Measurements from ENCODE around the gene SYT2.
"Not testable (repeated sequence)": the region's sequence is repeated elsewhere in the genome, so short reads cannot be mapped to it uniquely, and the experiment has no call there.

Gene SYT2

DNA sequence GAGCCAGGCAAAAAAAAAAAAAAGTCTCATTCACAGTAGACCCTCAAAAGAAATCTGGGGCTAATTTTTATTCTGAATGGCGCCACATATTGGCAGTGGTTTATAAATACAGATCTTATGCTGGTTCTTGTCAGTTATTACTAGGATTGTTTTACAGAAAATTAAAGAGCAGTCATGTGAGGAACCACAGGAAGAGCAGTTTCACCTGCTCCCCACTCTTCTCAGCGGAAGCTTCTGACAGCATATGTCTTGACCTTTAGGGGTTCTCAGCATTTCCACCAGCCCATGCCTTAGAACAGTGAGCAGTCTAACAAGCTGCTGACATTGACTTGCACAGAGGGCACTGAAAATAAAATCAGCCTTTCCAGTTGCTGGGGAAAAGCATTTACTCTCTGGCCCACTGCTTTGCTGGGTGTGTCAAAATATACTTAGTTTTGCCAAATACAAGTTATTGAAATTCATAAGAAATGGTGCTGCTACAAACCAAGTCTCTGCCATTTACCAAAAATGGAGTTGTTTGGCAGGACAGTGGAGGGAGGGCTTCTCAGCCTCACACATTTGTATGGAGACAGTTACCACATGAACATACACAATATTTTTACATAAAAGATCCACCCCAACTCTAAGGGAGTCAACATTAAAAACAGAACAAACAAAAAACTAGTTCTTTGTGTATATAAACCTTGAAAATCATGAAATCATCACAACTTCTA lies 144.2 kb downstream of the SYT2 start:
- DNase-seq, result no peak

DNA sequence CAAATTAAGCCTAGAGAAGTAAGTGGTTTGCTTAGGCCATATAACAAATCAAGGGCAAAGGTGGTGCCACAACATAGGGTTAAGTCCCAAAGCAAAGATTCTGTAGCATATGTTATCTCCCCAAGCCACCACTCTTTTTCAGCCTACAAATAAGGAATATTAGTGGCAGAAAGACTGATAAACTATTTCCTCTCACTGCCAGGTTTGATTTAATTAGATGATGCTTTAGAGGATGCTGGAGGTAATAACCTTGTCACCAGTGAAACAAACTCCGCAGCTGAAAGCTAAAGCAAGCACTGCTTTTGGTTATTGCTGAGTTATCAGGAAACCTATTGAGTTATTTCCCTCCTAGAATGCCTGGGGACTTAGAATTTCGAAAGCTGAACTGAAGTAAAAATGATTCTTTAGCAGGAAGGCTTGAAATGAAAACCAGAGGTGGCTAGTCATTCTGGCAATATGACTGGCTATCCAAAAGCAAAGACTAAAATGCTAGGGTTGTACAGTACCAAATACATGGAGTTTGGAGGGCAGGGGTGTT lies 145.2 kb downstream of the SYT2 start:
- DNase-seq, result no peak

DNA sequence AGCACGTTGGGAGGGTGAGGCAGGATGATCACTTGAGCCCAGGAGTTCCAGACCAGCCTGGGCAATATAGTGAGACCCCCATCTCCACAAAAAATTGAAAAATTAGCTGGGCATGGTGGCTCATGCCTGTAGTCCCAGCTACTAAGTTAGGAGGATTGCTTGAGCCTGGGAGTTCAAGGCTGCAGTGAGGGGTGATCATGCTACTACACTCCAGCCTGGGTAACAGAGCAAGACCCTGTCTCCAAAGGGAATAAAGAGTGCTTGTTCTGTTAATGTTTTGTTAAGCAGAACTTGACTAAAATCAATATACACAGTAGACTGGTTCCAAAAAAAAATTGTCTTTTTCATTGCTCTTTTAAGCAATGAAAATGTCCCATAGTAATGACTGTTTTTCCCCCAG lies 146.4 kb downstream of the SYT2 start:
- DNase-seq, result no peak

DNA sequence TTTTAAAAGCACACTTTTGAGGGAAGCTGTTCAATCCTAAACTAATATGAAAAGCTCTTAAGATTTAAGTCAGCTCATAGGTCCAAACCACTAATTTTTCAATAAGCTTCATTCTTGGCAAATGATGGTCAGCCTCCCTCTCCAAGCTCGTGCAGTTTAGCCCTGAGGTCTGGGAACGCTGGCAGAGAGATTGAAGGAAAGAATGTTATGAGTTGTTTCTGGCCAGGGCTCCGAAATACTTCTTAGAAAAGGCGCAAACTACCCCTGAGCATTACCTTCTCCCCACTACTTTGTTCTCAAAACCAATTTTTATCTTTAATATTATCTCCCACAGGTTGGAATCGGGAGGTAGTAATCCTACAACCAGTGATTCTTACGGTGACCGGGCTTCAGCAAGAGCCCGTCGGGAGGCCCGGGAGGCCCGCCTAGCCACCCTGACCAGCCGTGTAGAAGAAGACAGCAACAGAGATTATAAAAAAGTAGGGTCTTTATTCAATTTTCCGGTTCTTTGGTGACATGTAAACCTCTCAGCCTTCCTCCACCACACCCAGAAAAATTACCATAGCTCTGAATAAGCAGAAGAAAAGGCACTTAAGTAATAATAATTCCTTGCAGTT lies 147.7 kb downstream of the SYT2 start:
- no peak for DNase-seq

GRCh38 chr1:202561726-202562443 lies 148.4 kb downstream of the SYT2 start:
- no peak for DNase-seq

DNA sequence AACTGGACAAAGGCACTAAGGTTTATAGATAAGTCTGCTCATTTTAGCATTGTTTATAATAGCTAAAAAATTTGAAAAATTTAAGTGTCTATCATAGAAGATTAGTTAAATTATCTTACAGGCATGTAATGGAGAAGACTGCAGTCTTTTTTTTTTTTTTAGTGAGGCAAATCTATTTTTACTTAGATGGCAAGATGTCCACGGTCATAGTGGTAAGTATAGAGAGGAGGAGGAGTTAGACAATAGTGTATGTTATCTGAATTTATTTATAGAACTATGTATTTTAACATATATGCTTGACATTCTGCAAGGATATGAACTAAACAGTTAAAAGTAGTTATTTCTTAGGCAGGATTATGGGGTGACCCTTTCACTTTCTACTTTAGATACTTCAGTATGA lies 149.0 kb downstream of the SYT2 start:
- DNase-seq, result no peak

- DNase-seq, result not testable (repeated sequence)
These were observed 152.6 kb downstream of the SYT2 start for GRCh38 chr1:202557662-202558061.

- not testable (repeated sequence) for DNase-seq
These were observed 154.2 kb downstream of the SYT2 start for GRCh38 chr1:202556037-202556436.

- DNase-seq, result not testable (repeated sequence)
These were observed 155.6 kb downstream of the SYT2 start for GRCh38 chr1:202554619-202555018.

DNA sequence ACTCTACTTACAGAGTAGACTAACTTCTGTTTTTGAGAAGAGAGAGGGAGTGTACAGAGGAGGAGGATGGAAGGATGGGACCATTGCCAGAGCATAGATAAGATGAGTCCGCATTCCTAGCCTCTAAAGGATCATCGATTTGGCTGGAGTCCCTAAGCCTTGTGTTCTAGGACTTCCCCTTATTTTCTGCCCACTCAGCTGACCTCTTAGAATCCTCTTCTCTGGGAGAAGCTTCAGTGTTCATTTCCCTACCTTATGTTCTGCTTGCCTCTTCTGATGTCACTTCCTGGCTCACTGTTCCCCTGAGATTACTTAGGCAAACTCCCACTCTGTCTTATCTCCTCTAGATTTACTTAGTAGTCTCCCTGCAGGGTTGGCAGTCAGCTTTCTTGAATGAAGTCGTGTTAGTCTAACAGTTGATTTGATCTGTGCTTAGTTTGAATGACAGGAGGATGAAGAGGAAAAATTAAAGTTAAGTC lies 156.7 kb downstream of the SYT2 start:
- no peak for DNase-seq

DNA sequence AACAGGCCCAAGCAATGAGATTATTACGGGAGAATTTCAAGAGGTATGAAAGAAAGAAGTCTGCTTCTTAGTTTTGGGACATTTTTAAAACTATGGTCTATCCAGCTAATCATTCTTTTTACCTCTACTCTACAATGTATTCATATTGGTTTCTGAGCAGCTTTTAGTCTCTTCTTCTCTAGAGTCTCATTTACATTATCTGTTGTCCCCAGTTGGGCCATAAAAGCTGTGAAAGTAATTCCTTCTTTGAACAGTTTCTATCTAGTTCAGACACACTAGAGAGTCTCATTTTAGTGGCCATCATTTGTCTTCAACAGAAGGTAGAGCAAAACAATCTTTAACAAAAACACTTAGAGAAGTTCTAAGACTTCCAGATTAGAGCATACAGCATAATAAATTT lies 157.2 kb downstream of the SYT2 start:
- not testable (repeated sequence) for DNase-seq

DNA sequence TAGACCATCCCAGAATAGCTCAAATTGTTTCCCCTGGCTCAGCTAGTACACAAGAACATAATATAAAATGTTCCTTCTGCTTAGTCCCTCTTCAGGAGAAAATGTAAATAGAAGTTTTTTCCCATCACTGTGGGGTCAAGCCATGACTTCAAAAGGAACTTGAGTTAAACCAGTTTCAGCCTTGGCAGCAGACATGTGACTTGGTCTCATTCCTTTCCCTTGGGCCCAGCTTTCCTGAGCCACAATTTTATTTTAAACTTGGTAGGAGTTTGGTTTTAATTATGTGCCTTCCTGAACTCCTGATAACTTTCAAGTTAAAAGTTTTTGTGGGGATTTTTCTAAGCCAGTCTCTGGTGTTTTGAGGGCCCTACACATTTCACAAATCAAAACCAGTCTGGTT lies 157.6 kb downstream of the SYT2 start:
- DNase-seq, result not testable (repeated sequence)

DNA sequence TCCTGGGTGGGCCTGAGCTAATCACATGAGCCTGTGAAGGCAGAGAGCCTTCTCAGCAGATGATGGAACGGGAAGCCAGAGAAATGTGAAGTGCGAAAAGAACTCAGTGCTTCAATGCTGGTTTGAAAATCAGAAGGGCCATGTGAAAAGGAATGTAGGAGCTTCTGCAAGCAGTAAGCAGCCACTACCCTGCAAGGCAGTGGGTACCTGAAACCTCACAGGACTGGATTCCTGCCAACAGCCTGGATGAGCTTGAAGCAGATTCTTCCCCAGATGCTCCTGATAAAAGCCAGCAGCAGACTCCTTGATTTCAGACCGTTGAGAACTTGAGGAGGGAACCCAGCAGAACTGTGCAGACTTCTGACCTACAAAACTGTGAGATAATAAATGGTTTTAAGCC lies 158.6 kb downstream of the SYT2 start:
- no peak for DNase-seq

DNA sequence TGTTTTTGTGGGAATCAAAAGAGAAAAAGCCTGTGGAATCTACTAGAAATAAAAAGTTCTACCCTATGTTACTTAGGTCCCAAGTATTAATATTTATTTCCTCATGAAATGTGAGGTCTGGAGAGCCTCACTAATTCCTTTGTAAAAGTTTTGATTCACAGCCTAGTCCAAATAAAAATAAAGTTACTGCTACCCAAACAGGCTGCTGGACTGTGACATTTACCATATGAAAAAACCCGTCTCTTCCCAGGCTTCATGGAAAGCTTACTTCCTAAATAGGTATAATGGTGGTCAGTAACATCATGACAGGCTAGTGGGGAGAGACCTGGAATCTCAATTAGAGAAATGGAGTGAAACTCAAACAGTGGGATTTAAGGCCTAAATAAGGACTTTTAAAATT lies 160.2 kb downstream of the SYT2 start:
- not testable (repeated sequence) for DNase-seq

GRCh38 chr1:202547215-202547614 lies 163.0 kb downstream of the SYT2 start:
- no peak for DNase-seq

DNA sequence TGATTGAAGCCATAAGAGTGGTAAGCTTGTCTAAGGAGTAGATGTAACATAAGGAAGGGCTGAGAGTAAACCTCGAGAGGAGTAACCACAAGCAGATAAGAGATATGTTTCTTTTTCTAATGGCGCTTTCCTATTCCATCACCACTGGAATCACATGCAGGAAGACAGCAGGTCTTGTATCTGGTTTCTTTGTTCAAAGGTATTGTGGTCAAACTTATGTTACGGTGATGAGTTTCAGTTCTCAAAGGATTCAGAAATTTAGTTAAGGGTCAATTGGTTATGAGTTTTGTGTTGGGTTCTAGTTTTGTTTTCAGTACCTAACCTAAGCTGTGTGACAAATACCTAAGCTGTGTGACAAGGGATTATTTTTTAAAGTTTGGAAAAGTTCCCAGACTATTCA lies 163.5 kb downstream of the SYT2 start:
- DNase-seq, result not testable (repeated sequence)

DNA sequence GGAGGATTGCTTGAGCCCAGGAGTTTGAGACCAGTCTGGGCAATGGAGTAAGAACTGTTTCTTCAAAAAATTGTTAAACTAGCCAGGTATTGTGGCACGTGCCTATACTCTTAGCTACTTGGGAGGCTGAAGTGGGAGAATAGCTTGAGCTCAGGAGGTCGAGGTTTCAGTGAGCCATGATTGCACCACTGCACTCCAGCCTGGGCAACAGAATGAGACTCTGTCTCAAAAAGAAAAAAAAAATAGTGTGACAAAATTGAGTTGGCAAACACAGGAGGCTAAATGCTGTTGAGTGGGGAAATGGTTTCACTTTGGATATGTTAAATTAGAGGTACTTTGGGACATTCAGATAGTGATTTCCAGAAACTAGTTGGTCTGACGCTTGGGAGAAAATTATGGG lies 163.9 kb downstream of the SYT2 start:
- DNase-seq, result not testable (repeated sequence)

- not testable (repeated sequence) for DNase-seq
These were observed 164.5 kb downstream of the SYT2 start for GRCh38 chr1:202545647-202546303.

- not testable (repeated sequence) for DNase-seq
These were observed 165.3 kb downstream of the SYT2 start for GRCh38 chr1:202544766-202545449.

DNA sequence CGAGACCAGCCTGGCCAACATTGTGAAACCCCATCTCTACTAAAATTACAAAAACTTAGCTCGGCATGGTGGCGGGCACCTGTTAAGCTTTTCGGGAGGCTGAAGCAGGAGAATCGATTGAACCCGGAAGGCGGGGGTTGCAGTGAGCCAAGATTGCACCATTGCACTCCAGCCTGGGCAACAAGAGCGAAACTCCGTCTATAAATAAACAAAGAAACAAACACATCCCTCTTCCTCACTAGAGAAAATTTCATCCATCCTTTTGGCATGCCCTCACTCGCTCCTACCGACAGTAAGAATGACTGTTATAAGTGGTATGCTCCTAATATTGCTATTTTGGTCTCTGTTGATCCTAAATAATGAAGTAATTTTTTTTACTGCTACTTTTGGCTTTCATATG lies 166.7 kb downstream of the SYT2 start:
- not testable (repeated sequence) for DNase-seq

DNA sequence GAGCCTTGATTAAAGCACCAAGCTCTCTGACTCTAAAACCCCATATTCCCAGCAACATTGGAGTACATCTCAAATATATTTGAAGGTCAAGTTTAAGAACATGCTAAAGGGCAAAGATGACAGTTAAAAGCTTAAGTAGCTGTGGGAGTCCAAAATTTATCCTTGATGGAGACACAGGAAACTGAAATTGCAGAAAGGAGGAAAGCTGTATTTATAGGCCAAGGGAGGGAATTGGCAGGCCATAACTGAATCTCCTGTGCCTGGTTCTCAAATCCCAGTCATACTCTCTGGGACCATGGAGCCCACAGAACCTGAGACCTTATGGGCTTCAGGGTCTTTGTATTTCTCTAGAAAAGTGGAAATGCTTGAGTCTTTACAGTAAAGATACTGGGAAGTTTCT lies 167.8 kb downstream of the SYT2 start:
- not testable (repeated sequence) for DNase-seq

DNA sequence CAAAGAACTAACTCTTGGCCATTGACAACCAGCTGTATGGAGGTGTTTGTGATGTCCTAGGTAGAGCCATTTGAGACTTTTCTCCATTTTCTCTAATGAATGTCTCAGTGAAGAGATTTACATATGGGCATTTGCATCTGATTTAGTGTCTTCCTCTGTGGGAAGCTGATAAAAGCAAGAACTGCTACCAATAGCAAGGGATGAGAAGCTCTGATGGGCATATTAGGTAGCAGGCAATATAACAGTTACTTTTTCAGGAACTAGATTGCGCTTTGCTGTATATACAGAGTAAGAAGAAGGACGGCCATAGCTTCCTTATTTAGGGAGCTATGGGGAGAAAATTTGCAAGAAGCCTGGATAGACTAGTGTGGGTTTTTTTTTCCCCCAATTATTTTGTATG lies 169.4 kb downstream of the SYT2 start:
- DNase-seq, result not testable (repeated sequence)

All from right forelimb (tissue), 1 donor.